ENCODE results near the gene CPNE6. TPM values are rescaled to one million over a fixed set of nuclear protein-coding genes. Genes with fewer than 3 reads are reported as not detected.

The CPNE6 gene
- polyA plus RNA-seq, 1 experiment, result not detected

DNA sequence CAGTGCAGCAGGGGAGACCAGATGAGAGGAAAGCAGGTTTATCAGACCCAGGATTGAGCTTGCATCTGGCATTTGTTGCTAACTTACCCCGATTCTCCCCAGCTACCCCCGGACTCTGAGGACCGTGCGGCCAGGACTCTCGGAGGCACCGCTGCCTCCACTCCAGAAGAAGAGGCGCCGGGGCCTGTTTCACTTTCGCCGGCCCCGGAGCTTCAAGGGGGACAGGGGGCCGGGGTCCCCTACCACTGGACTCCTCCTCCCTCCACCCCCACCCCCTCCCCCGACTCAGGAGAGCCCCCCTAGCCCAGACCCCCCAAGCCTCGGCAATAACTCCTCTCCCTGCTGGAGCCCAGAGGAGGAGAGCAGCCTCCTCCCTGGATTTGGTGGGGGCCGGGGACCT is 6.5 kb upstream of the CPNE6 start:
- TF ChIP-seq, protein P1, sequence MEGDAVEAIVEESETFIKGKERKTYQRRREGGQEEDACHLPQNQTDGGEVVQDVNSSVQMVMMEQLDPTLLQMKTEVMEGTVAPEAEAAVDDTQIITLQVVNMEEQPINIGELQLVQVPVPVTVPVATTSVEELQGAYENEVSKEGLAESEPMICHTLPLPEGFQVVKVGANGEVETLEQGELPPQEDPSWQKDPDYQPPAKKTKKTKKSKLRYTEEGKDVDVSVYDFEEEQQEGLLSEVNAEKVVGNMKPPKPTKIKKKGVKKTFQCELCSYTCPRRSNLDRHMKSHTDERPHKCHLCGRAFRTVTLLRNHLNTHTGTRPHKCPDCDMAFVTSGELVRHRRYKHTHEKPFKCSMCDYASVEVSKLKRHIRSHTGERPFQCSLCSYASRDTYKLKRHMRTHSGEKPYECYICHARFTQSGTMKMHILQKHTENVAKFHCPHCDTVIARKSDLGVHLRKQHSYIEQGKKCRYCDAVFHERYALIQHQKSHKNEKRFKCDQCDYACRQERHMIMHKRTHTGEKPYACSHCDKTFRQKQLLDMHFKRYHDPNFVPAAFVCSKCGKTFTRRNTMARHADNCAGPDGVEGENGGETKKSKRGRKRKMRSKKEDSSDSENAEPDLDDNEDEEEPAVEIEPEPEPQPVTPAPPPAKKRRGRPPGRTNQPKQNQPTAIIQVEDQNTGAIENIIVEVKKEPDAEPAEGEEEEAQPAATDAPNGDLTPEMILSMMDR (IDR thresholded peaks at IDR 0.05; ENCODE audit: insufficient read depth, low read depth, low read length), result no peak
- H3K36me3 ChIP-seq (ENCODE audit: control insufficient read depth, insufficient read depth, low read length), result no peaks in the 10 kb centered on the region
- H3K27me3 ChIP-seq (ENCODE audit: control insufficient read depth, insufficient read depth, low read length), result peaks cover 11% of the 10 kb centered on the region
- ChIA-PET POLR2A (no interaction called here), CTCF (interaction anchor here (0.9 kb wide), 1 partner anchor 25 kb away, joined by 5 read pairs; no protein-coding TSS in a partner anchor)
- DNase-seq (ENCODE audit: low read depth), result no peak
- H3K4me3 ChIP-seq (ENCODE audit: low read depth, low read length), result no peak overlapping the region

DNA sequence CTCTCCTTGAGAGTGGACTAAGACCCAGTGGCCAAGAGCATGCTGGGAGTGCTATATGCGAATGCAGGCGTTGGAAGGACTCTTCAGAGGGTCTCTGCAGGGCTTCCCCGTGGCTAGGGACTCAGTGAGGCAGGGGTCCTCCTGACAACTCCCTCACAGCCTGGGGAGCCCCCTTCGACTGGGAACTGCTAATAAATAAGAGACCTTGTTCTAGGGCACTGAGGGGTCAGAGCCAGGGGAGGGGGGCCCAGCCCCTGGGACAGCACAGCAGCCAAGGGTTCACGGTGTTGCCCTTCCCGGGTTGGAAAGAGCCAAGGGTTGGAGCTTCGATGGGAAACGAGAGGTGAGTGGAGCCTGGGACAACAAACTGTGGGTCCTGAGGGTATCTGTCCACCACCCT is 6.0 kb upstream of the CPNE6 start:
- POLR2A ChIA-PET, result no interaction called here
- H3K4me3 ChIP-seq (ENCODE audit: low read depth, low read length), result no peak overlapping the region
- DNase-seq (ENCODE audit: low read depth), result no peak
- peaks cover 15% of the 10 kb centered on the region for H3K27me3 ChIP-seq (ENCODE audit: control insufficient read depth, insufficient read depth, low read length)
- CTCF ChIA-PET, result no interaction called here
- H3K36me3 ChIP-seq (ENCODE audit: control insufficient read depth, insufficient read depth, low read length), result no peaks in the 10 kb centered on the region
- TF ChIP-seq, protein P1 (IDR thresholded peaks at IDR 0.05; ENCODE audit: insufficient read depth, low read depth, low read length), result no peak

DNA sequence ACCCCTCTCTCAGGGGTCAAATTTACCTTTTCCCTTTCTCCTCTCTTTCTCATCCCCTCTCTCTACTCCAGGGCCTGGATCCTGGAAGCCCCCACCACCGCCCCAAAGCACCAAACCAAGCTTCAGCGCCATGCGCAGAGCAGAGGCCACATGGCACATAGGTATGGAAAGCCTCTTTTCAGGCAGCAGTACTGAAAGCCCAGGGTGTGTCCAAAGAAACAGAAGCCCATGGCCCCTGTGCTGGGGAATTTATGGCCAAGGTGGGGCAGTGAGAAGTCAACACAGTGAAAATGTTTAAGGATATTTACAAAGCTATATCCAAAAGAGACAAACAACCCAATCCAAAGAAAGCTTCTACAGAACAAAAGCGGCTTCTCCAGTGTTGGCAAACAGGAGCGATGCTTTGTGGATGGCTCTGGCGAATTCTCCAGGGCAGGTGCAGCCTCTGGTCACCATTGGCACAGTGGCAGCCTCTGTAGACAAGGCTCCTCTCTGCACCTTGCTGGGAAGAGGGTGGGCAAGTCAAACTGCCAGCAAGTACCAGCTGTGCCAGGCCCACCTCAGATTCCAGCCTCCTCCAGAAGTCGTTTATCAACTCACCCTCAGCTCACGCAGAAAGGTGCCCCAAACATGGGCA is 4.7 kb upstream of the CPNE6 start:
- TF ChIP-seq, protein P1 (IDR thresholded peaks at IDR 0.05; ENCODE audit: insufficient read depth, low read depth, low read length), result no peak
- Histone ChIP-seq H3K4me3 (ENCODE audit: low read depth, low read length) (no peak overlapping the region), H3K27me3 (ENCODE audit: control insufficient read depth, insufficient read depth, low read length) (peaks cover 12% of the 10 kb centered on the region), H3K36me3 (ENCODE audit: control insufficient read depth, insufficient read depth, low read length) (no peaks in the 10 kb centered on the region)
- no peak for DNase-seq (ENCODE audit: low read depth)
- CTCF ChIA-PET, result interaction anchor here (0.8 to 5.5 kb wide), 7 partner anchors 8 to 94 kb away, joined by 3 to 33 read pairs (median 5); partner anchors contain the start of gene IRF9
- POLR2A ChIA-PET, result no interaction called here

DNA sequence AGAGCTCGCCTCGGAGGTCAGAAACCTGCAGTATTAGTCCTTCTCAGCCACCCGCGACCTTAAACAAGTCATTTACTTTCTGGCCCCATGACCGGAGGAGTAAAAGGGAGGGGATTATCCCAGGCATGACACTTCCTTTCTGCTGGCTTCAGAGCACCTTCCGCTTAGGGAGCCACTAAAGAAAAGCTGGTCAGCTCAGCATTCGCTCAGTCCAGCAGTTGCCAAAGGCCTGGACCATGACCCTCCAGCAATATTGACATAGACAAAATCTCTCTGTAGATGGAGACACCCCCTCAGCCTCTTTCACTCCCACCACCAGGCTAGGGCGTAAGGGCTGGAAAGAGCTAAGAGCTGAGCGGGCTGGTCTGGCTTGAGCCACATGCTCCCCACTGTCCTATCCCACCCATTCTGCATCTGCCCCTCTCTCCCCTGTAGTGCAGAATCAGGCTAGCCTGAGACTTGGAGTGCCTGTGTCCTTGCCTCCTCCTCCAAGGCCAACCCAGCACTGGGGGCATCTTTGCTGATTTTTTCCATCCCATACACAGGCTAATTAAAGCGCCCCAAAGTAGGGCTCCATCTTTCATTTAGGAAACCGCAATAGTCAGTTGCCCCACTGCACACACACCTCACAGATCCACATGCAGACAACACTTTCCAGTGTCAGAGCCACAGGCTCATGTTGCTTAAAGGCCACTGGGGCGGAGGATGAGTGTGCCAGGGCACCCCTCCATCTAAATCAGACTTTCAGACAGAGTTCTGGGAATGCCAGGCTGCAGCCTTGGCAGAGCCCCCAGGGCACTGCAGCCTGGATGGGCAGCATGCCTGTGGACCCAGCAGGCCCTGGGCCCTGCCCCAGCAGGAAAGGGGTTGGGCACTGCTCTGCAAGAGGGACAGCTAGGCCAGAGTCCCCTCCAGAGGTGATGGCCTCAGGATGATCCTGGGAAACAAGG is 4.0 kb upstream of the CPNE6 start:
- TF ChIP-seq, protein P1 (IDR thresholded peaks at IDR 0.05; ENCODE audit: insufficient read depth, low read depth, low read length), result no peak
- no peak for DNase-seq (ENCODE audit: low read depth)
- ChIA-PET CTCF (interaction anchor here (0.8 to 5.5 kb wide), 8 partner anchors 9 to 94 kb away, joined by 3 to 33 read pairs (median 6); partner anchors contain the start of gene IRF9), POLR2A (no interaction called here)
- no peak overlapping the region for H3K4me3 ChIP-seq (ENCODE audit: low read depth, low read length)
- no peaks in the 10 kb centered on the region for H3K36me3 ChIP-seq (ENCODE audit: control insufficient read depth, insufficient read depth, low read length)
- peaks cover 18% of the 10 kb centered on the region for H3K27me3 ChIP-seq (ENCODE audit: control insufficient read depth, insufficient read depth, low read length)

Measured in BJ (cell line).